Upper lobe of left lung (tissue), 6 donors: Measurements from ENCODE around the gene FAM118A. TPM values are rescaled to one million over a fixed set of nuclear protein-coding genes. Genes with fewer than 3 reads are reported as not detected.
"Not testable (repeated sequence)": the region's sequence is repeated elsewhere in the genome, so short reads cannot be mapped to it uniquely, and the experiment has no call there.

Experiments used
- ATAC-seq, 2 donors: fragments of 200-7000 bp; cut with Tn5 transposase; one replicate each; pipeline ENCODE4 v1.9.1; 2022; ENCODE audit warnings: mild to moderate bottlenecking in 2 of 2, moderate library complexity in 2 of 2; ENCODE audit not compliant: low FRiP score in 2 of 2
- DNase-seq, 2 donors: peaks; one replicate each; pipeline ENCODE4 v3.0.0-alpha.2; 2019 to 2020
- H3K27ac ChIP-seq, 4 donors: fragments of 200-600 bp; sonication (generic); one replicate each; pipeline ENCODE4 v1.5.1; 2016 to 2019
- H3K27me3 ChIP-seq, 4 donors: fragments of 200-600 bp; sonication (generic); one replicate each; pipeline ENCODE4 v1.5.1; 2017 to 2019
- H3K36me3 ChIP-seq, 4 donors: fragments of 200-600 bp; sonication (generic); one replicate each; pipeline ENCODE4 v1.5.1; 2016 to 2019
- H3K4me1 ChIP-seq, 4 donors: fragments of 200-600 bp; sonication (generic); one replicate each; pipeline ENCODE4 v1.5.1; 2018 to 2019
- H3K4me3 ChIP-seq, 4 donors: fragments of 200-600 bp; sonication (generic); one replicate each; pipeline ENCODE4 v1.5.1; 2017 to 2019; ENCODE audit warnings: mild to moderate bottlenecking in 2 of 4, moderate library complexity in 1 of 4
- H3K9me3 ChIP-seq, 4 donors: fragments of 200-600 bp; sonication (generic); one replicate each; pipeline ENCODE4 v1.5.1; 2018 to 2019
- CTCF ChIP-seq, 6 experiments: fragments of 450-650 bp in 4 of 6; fragments of 200-600 bp in 2 of 6; sonication (generic) in 2 of 6; IDR thresholded peaks; one replicate each; pipeline ENCODE4 v1.5.1; 2016 to 2019; ENCODE audit warnings: antibody characterized with exemption in 6 of 6
- EP300 ChIP-seq, 4 donors: sonication (generic); formaldehyde crosslinking; IDR thresholded peaks; one replicate each; pipeline ENCODE4 v1.5.1; 2017; ENCODE audit warnings: antibody characterized with exemption in 4 of 4, control low read depth in 2 of 4
- POLR2A ChIP-seq, 4 donors: fragments of 450-650 bp; IDR thresholded peaks; one replicate each; pipeline ENCODE4 v1.5.1; 2016 to 2017; ENCODE audit warnings: antibody characterized with exemption in 4 of 4, mild to moderate bottlenecking in 2 of 4
- POLR2AphosphoS5 ChIP-seq, 2 donors: sonication (generic); formaldehyde crosslinking; IDR thresholded peaks; one replicate each; pipeline ENCODE4 v1.5.1; 2017; ENCODE audit warnings: antibody characterized with exemption in 2 of 2
- WGBS, 2 donors: methylation state at CpG; one replicate each; pipeline ENCODE4 v1.1.5; 2017 to 2018; 5-methylcytosine and 5-hydroxymethylcytosine counted together
- total RNA-seq, 6 donors: library from RNA; depleted of rRNA in 4 of 6; stranded (reverse); fragments of >200 nt in 4 of 6; gene quantifications; one replicate each; pipeline versions ENCODE4 v1.1.0 to v1.2.1, GENCODE V29; 2016 to 2021
- donor health status: DM: no; HTN: no; CAD: no; lungs with moderate emphysema.
- donor health status: DM: no; HTN: yes; CAD: no; lungs with severe emphysema.

FAM118A gene
- total RNA-seq, 6 donors from 2014 or later, result 9.2 to 161 (median 27.6) TPM

GRCh38 chr22:45358127-45358526 lies 48.4 kb downstream of the FAM118A start:
- WGBS, 2 donors, result 90 to 100% methylated on average over 1 of the region's 1 CpG
- Histone ChIP-seq H3K4me3 (no peak overlapping the region), H3K36me3 (no peaks in the 10 kb centered on the region), H3K27me3 (no peaks in the 10 kb centered on the region), H3K9me3 (no peaks in the 10 kb centered on the region), H3K4me1 (no peaks in the 10 kb centered on the region), H3K27ac (no peak overlapping the region)
- no peak for TF ChIP-seq EP300 (IDR thresholded peaks at IDR 0.05)
- TF ChIP-seq POLR2A (IDR thresholded peaks at IDR 0.05), result no peak
- TF ChIP-seq CTCF (IDR thresholded peaks at IDR 0.05), result no peak
- no peak for TF ChIP-seq POLR2AphosphoS5 (IDR thresholded peaks at IDR 0.05)
- ATAC-seq (no peak), DNase-seq (no peak)

- no peaks in the 10 kb centered on the region for H3K9me3 ChIP-seq
- no peak for TF ChIP-seq CTCF (IDR thresholded peaks at IDR 0.05)
- no peak for TF ChIP-seq EP300 (IDR thresholded peaks at IDR 0.05)
- TF ChIP-seq POLR2AphosphoS5 (IDR thresholded peaks at IDR 0.05), result no peak
- TF ChIP-seq POLR2A (IDR thresholded peaks at IDR 0.05), result no peak
- no peaks in the 10 kb centered on the region for H3K27me3 ChIP-seq
- 64 to 68% methylated on average over 4 of the region's 4 CpGs for WGBS, 2 donors
- no peak for DNase-seq
- no peak overlapping the region for H3K4me3 ChIP-seq
- no peaks in the 10 kb centered on the region for H3K4me1 ChIP-seq
- no peak for ATAC-seq
- no peak overlapping the region for H3K27ac ChIP-seq
- H3K36me3 ChIP-seq, result no peaks in the 10 kb centered on the region
Measured at GRCh38 chr22:45359627-45360026, 49.9 kb downstream of the FAM118A start.

- Histone ChIP-seq H3K4me1 (no peaks in the 10 kb centered on the region), H3K27me3 (no peaks in the 10 kb centered on the region), H3K36me3 (no peaks in the 10 kb centered on the region), H3K9me3 (peaks cover 3 to 11% (median 9%) of the 10 kb centered on the region in 4 donors), H3K27ac (no peak overlapping the region), H3K4me3 (no peak overlapping the region)
- TF ChIP-seq POLR2AphosphoS5 (IDR thresholded peaks at IDR 0.05) (no peak), CTCF (IDR thresholded peaks at IDR 0.05) (no peak), POLR2A (IDR thresholded peaks at IDR 0.05) (no peak), EP300 (IDR thresholded peaks at IDR 0.05) (no peak)
- DNase-seq (no peak), ATAC-seq (no peak)
- 85 to 93% methylated on average over 3 of the region's 3 CpGs for WGBS, 2 donors
Measured at GRCh38 chr22:45366713-45367112, 57.0 kb downstream of the FAM118A start.

- not testable (repeated sequence) for H3K27ac ChIP-seq, H3K36me3 ChIP-seq, ATAC-seq, H3K27me3 ChIP-seq, H3K9me3 ChIP-seq, H3K4me3 ChIP-seq, DNase-seq, H3K4me1 ChIP-seq
- 86 to 89% methylated on average over 3 of the region's 3 CpGs for WGBS, 2 donors
Measured at GRCh38 chr22:45373592-45373991, 63.9 kb downstream of the FAM118A start.

- no peaks in the 10 kb centered on the region for H3K27me3 ChIP-seq
- H3K36me3 ChIP-seq, result no peaks in the 10 kb centered on the region
- 75 to 79% methylated on average over 3 of the region's 3 CpGs for WGBS, 2 donors
- no peak for ATAC-seq
- no peak overlapping the region for H3K27ac ChIP-seq
- no peaks in the 10 kb centered on the region for H3K9me3 ChIP-seq
- H3K4me3 ChIP-seq, result no peak overlapping the region
- no peak for DNase-seq
- TF ChIP-seq EP300 (IDR thresholded peaks at IDR 0.05), result no peak
- TF ChIP-seq CTCF (IDR thresholded peaks at IDR 0.05), result no peak
- no peak for TF ChIP-seq POLR2A (IDR thresholded peaks at IDR 0.05)
- no peak for TF ChIP-seq POLR2AphosphoS5 (IDR thresholded peaks at IDR 0.05)
- peaks cover 0 to 5% (median 0%) of the 10 kb centered on the region in 4 donors for H3K4me1 ChIP-seq
Measured at GRCh38 chr22:45376009-45376408, 66.3 kb downstream of the FAM118A start.
